MCF 10A (cell line): ENCODE results near the gene MAGEA4. TPM values are rescaled to one million over a fixed set of nuclear protein-coding genes. Genes with fewer than 3 reads are reported as not detected.

ENCODE experiments used
- BruUV-seq: library from RNA; stranded (reverse); fragments of 400-500 nt; replicated peaks from 2 replicates; lab custom pipeline; 2021; lab: Mats Ljungman, UMichigan
- CTCF ChIA-PET: fragments of 300-600 bp; sonication (Branson Sonifier 250); formaldehyde crosslinking; extraction: SDS; loops from one replicate; lab custom pipeline; 2021; ENCODE audit warnings: antibody characterized with exemption, inconsistent platforms; lab: Yijun Ruan, JAX
- POLR2A ChIA-PET: fragments of 300-600, 350-650 bp; sonication (Branson Sonifier 250); formaldehyde crosslinking; extraction: SDS; loops from one replicate; lab custom pipeline; 2020; ENCODE audit warnings: antibody characterized with exemption, inconsistent platforms; lab: Yijun Ruan, JAX
- DNase-seq: peaks from one replicate; pipeline ENCODE4 v3.0.0-alpha.2; 2018; ENCODE audit not compliant: unreplicated experiment
- H3K27ac Mint-ChIP-seq: one replicate; pipeline ENCODE4 v1.8.0; 2022; ENCODE audit warnings: mild to moderate bottlenecking, low read depth, mixed read lengths; ENCODE audit not compliant: unreplicated experiment
- H3K27me3 Mint-ChIP-seq: one replicate; pipeline ENCODE4 v1.8.0; 2022; ENCODE audit warnings: mixed read lengths; ENCODE audit not compliant: insufficient read depth, unreplicated experiment
- H3K36me3 Mint-ChIP-seq: one replicate; pipeline ENCODE4 v1.8.0; 2022; ENCODE audit warnings: mild to moderate bottlenecking, moderate library complexity, mixed read lengths; ENCODE audit not compliant: insufficient read depth, unreplicated experiment
- H3K4me1 Mint-ChIP-seq: one replicate; pipeline ENCODE4 v1.8.0; 2022; ENCODE audit warnings: mixed read lengths; ENCODE audit not compliant: insufficient read depth, unreplicated experiment
- H3K4me3 Mint-ChIP-seq: one replicate; pipeline ENCODE4 v1.8.0; 2022; ENCODE audit warnings: mild to moderate bottlenecking, moderate library complexity, mixed read lengths; ENCODE audit not compliant: unreplicated experiment
- H3K9me3 Mint-ChIP-seq: one replicate; pipeline ENCODE4 v1.8.0; 2022; ENCODE audit warnings: mixed read lengths; ENCODE audit not compliant: unreplicated experiment
- CTCF ChIP-seq: fragments of 200-600 bp; IDR thresholded peaks from one replicate; pipeline ENCODE4 v1.8.0; 2022; ENCODE audit warnings: antibody characterized with exemption, mild to moderate bottlenecking; ENCODE audit not compliant: unreplicated experiment
- intact Hi-C: fragments of 100-400 bp; cut with micrococcal nuclease; formaldehyde crosslinking; loops from 2 replicates; pipeline ENCODE4 v1.14.1; 2022
- total RNA-seq: library from RNA; stranded (reverse); gene quantifications from 2 replicates; pipeline ENCODE4 v1.2.3, GENCODE V29; 2022

MAGEA4 gene
- total RNA-seq, 1 experiment from 2014 or later: not detected

- no TSS peak for BruUV-seq
- intact Hi-C loops: no loop called here
Measured at GRCh38 chrX:151962034-151962433, 49.3 kb downstream of the MAGEA4 start.

GRCh38 chrX:151966236-151966635, 53.5 kb downstream of the MAGEA4 start:
- peak; percentile 63 for DNase-seq
- peaks cover 35% of the 10 kb centered on the region for H3K36me3 Mint-ChIP-seq
- intact Hi-C loops: no loop called here
- no peak overlapping the region for H3K27ac Mint-ChIP-seq
- TF ChIP-seq CTCF: no peak
- H3K9me3 Mint-ChIP-seq: peaks cover 9% of the 10 kb centered on the region
- POLR2A ChIA-PET: no interaction called here
- CTCF ChIA-PET: interaction anchor here (0.6 kb wide), 1 partner anchor 471 kb away, joined by 5 read pairs; no protein-coding TSS in a partner anchor
- peaks cover 6% of the 10 kb centered on the region for H3K4me1 Mint-ChIP-seq
- BruUV-seq: no TSS peak
- H3K4me3 Mint-ChIP-seq: no peak overlapping the region
- no peaks in the 10 kb centered on the region for H3K27me3 Mint-ChIP-seq

More at GRCh38 chrX:151962034-151962433, 49.3 kb downstream of the MAGEA4 start:
- Mint-ChIP-seq H3K27me3 (no peaks in the 10 kb centered on the region), H3K9me3 (peaks cover 8% of the 10 kb centered on the region), H3K36me3 (peaks cover 49% of the 10 kb centered on the region), H3K27ac (no peak overlapping the region), H3K4me1 (no peaks in the 10 kb centered on the region), H3K4me3 (no peak overlapping the region)
- no peak for TF ChIP-seq CTCF
- POLR2A ChIA-PET: interaction anchor here (0.9 kb wide), 1 partner anchor 12 kb away, joined by 4 read pairs; the partner anchor contains the start of gene GABRE
- CTCF ChIA-PET: interaction anchor here (0.6 kb wide), 1 partner anchor 674 kb away, joined by 3 read pairs; no protein-coding TSS in a partner anchor
- no peak for DNase-seq

GRCh38 chrX:151970027-151970426, 57.3 kb downstream of the MAGEA4 start:
- Mint-ChIP-seq H3K4me1 (peaks cover 21% of the 10 kb centered on the region), H3K27ac (no peak overlapping the region), H3K27me3 (no peaks in the 10 kb centered on the region), H3K9me3 (peaks cover 9% of the 10 kb centered on the region), H3K36me3 (peaks cover 30% of the 10 kb centered on the region), H3K4me3 (no peak overlapping the region)
- DNase-seq: no peak
- intact Hi-C loops: loop anchor here (2.0 to 5.0 kb wide), 5 partner anchors 102 to 662 kb away; no protein-coding TSS in a partner anchor
- TF ChIP-seq CTCF: no peak
- ChIA-PET CTCF (no interaction called here), POLR2A (no interaction called here)
- BruUV-seq: no TSS peak

GRCh38 chrX:151970661-151971060, 58.0 kb downstream of the MAGEA4 start:
- Mint-ChIP-seq H3K27ac (no peak overlapping the region), H3K4me3 (peak overlapping the region; percentile 61), H3K9me3 (peaks cover 9% of the 10 kb centered on the region), H3K4me1 (peaks cover 26% of the 10 kb centered on the region), H3K27me3 (no peaks in the 10 kb centered on the region), H3K36me3 (peaks cover 30% of the 10 kb centered on the region)
- CTCF ChIA-PET: interaction anchor here (0.8 kb wide), 1 partner anchor 217 kb away, joined by 3 read pairs; no protein-coding TSS in a partner anchor
- POLR2A ChIA-PET: interaction anchor here (1.0 to 6.4 kb wide), 2 partner anchors 13 to 217 kb away, joined by 4 to 47 read pairs; no protein-coding TSS in a partner anchor
- intact Hi-C loops: loop anchor here (2.0 to 5.0 kb wide), 5 partner anchors 102 to 662 kb away; no protein-coding TSS in a partner anchor
- no peak for TF ChIP-seq CTCF
- no TSS peak for BruUV-seq
- peak; percentile 97 for DNase-seq
